Fibroblast of the aortic adventitia (primary cell): ENCODE results near the gene FKRP. TPM values are rescaled to one million over a fixed set of nuclear protein-coding genes. Genes with fewer than 3 reads are reported as not detected.

Experiments used
- DNase-seq: peaks from one replicate; pipeline ENCODE4 v3.0.0-alpha.2; 2010; ENCODE audit warnings: low read depth
- H3K4me3 ChIP-seq: 2 replicates; pipeline ENCODE4 v1.5.1; 2011; ENCODE audit warnings: low read depth, mild to moderate bottlenecking, control low read depth, low read length, moderate library complexity
- total RNA-seq: library from RNA; depleted of rRNA; stranded (reverse); fragments of >200 nt; gene quantifications from 2 replicates; pipeline ENCODE4 v1.2.3, GENCODE V29; 2012; ENCODE audit warnings: low replicate concordance
- TF ChIP-seq, protein P1 (sequence below): IDR thresholded peaks from 2 replicates; pipeline ENCODE4 v1.5.1; 2011; ENCODE audit warnings: mild to moderate bottlenecking, low read length, control low read depth, inconsistent platforms; ENCODE audit not compliant: insufficient read depth

The FKRP gene
- total RNA-seq, 1 donor = 11.8 TPM

DNA sequence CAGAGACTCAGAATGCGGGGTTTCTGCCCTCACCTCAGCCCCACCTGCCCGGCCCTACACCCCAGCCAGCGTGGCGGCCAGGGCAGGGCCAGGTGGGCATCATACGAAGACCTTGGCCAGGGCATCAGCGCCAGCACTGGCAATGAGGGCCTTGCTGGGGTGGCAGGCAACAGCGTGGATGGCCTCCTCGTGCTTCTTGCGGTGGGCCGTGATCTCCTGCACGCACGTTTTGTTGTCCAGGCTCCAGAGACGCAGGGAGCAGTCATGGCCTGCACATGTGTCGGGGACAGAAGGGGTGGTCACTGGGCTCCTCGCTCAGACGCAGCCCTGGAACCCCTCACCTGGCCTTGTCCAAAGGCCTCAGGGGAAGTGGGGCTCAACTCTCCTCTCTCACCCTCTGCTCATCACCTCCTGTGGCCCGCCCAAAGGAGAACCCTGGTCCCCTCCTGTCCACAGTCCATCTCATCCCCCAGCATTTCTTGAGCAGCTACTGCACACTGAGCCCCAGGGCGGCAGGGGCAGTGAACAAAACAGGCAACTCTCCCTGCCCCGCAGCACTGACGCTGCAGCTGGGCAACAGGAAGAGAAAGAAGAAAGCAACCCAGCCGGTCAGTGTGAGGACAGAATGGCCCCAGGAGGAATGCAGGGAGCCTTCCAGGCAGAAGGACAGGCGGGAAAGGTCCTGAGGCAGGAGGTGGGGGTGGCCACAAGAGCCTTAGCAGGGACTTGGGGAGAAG is 25.2 kb upstream of the FKRP start:
- TF ChIP-seq, protein P1, sequence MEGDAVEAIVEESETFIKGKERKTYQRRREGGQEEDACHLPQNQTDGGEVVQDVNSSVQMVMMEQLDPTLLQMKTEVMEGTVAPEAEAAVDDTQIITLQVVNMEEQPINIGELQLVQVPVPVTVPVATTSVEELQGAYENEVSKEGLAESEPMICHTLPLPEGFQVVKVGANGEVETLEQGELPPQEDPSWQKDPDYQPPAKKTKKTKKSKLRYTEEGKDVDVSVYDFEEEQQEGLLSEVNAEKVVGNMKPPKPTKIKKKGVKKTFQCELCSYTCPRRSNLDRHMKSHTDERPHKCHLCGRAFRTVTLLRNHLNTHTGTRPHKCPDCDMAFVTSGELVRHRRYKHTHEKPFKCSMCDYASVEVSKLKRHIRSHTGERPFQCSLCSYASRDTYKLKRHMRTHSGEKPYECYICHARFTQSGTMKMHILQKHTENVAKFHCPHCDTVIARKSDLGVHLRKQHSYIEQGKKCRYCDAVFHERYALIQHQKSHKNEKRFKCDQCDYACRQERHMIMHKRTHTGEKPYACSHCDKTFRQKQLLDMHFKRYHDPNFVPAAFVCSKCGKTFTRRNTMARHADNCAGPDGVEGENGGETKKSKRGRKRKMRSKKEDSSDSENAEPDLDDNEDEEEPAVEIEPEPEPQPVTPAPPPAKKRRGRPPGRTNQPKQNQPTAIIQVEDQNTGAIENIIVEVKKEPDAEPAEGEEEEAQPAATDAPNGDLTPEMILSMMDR = no peak
- no peak overlapping the region for H3K4me3 ChIP-seq
- DNase-seq = no peak

DNA sequence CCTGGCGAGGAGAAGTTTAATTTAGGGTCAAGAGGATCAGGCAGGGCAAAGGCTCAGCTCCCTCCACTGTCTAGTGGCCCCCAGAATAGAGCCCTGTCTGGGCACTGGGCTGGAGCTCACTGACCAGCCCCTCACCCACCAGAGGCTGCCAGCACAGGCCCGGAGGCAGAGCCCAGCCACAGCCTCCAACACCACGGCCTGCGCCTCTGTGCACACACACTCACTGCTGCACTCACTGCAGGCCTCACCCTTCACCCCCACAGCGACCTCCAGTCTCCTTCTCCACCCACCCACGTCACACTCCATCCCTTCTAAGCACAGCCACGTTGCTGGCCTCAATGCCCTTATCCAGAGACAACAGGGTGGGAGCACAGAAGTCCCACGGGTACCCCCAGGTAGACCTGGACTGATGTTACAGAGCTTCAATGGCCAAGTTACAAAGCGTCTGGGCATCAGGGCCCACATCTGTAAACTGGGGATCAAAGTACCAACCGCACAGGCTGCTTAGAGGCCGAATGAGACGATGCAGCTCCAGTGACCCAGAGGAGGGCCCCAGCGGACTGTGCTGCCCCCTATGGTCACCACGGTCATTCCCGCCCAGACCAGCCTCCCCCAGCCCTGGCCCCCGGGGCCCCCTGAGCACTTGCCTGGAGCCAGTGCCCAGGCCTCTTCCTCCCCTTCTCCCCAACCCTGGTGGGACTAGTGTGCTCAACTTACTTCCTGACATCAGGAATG is 24.4 kb upstream of the FKRP start:
- no peak for DNase-seq
- TF ChIP-seq, protein P1 = no peak
- no peak overlapping the region for H3K4me3 ChIP-seq

DNA sequence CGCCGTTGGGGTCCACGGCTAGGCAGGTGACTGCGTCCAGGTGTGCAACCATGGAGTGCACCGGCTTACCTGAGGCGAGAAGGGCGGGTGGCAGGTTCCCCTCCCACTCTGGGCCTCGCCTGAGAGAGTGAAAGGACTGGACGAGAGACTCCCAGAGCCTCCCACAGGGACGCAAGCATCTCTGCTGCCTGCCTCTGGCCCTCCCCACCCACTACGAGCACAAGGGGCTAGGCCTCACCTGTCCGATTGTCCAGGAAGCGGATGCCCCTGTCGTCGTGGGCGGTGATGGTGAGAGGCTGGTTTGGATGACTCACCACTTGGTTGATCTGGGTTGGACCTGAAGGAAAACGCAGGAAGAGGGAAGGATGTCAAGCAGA is 23.9 kb upstream of the FKRP start:
- TF ChIP-seq, protein P1 = no peak
- no peak overlapping the region for H3K4me3 ChIP-seq
- DNase-seq = no peak

DNA sequence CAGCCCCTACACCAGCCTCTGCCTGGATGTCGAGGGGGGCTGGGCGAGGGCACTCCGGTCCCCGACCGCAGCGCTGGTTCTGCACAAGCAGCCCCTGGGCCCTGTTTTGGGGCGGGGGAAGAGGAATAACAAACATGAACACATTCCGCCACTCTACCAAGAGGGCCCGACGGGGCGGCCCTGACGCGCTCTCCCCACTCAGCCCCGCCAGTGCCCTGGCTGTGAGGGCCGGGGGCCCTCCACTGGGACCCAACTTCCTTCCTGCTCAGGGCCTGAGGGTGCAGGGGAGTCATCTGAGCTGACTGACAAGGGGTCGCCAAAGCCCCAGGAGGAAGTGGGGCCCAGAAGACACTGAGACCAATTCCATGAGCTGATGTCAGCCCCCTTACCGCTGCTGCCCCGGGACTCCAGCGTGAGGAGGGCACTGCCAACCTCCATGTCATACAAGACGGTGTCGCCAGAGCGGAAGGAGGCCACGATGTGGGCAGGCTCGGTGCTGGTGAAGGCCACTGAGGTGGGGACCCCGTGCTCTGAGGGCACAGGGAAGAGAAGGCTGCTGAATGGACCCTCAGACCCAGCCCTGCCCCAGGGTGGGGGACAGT is 23.3 kb upstream of the FKRP start:
- no peak for DNase-seq
- H3K4me3 ChIP-seq = no peak overlapping the region
- TF ChIP-seq, protein P1 = no peak

DNA sequence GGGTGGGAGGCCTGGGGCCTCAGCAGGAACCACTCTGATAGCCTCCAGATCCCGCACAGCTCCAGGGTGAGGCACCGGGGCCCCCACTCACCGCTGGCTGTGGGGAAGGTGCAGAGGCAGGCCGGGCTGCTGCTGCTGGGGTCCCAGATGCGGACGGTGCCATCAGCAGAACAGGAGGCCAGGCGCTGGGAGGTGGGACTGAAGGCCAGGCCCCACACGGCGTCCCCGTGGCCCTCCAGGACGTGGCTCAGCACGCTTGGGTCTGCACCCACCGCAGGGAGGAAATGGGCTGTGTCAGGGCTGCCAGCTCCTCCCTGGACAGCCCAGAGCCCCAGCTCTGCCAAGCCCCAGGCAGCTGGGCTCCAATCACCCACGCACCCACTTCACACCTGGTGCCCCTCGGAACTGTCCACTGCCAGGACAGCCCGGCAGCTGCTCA is 22.8 kb upstream of the FKRP start:
- no peak overlapping the region for H3K4me3 ChIP-seq
- TF ChIP-seq, protein P1 = no peak
- DNase-seq = no peak

DNA sequence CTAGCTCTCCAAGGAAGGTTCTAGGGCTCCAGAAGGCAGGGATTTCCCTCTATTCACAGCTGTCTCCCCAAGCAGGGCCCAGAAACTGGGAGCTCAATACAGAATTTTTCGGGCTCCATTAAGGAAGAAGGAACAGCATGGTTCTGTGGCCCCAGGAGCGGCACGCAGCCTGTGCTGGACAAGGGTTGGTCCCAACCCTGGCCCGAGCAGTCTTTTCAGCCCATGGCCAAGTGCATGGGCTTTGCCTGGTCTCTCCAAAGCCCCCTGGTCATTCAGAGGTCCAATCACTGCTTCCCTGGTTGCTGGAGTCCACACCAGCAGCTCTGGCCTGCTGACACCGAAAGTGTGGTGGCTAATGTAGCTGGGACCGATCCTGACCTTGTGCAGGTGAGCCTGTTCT is 22.4 kb upstream of the FKRP start:
- no peak for DNase-seq
- TF ChIP-seq, protein P1 = no peak
- H3K4me3 ChIP-seq = no peak overlapping the region
